Epithelial cell of prostate (primary cell): ENCODE results near the gene RNF19B.
"Not testable (repeated sequence)": the region's sequence is repeated elsewhere in the genome, so short reads cannot be mapped to it uniquely, and the experiment has no call there.

Source experiments
- DNase-seq: peaks from one replicate; pipeline ENCODE4 v3.0.0-alpha.2; 2011; ENCODE audit warnings: low read depth, low spot score
- H3K27ac ChIP-seq: fragments of 450-650 bp; 2 replicates; pipeline ENCODE4 v1.5.1; 2017; ENCODE audit warnings: mild to moderate bottlenecking

Gene RNF19B

DNA sequence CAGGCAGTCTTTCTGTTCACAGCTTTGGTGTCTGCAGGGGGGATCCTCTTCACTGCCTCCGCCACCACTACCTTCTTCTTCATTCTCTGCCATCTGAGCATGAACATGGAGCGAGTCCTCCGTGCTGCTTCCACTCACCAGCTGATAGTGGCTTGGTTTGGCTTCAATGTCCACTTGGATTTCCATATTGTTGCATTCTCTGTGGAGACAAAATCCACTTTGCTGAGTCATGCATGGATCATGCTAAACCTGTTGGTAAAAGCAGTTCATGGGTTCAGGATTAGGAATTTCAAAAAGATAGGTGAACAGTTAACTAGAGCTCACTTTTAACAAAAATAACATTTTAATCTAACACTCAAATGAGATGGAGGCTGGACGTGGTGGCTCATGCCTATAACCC lies 27.5 kb downstream of the RNF19B start:
- DNase-seq: no peak
- peak overlapping the region; percentile 3 for H3K27ac ChIP-seq

DNA sequence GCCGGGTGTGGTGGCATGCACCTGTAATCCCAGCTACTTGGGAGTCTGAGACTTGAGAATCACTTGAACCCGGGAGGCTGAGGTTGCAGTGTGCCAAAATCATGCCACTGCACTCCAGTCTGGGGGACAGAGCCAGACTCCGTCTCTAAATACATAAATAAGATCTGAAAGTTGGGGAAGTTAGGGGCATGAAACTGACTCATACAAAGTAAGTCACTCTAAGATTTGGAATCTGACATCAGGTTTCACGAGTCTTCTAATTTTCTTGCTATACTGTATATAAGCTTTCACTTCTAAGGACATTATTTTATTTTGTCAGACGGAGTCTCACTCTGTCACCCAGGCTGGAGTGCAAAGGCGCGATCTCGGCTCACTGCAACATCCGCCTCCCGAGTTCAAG lies 30.1 kb downstream of the RNF19B start:
- no peak for DNase-seq
- peak overlapping the region; percentile 54 for H3K27ac ChIP-seq

DNA sequence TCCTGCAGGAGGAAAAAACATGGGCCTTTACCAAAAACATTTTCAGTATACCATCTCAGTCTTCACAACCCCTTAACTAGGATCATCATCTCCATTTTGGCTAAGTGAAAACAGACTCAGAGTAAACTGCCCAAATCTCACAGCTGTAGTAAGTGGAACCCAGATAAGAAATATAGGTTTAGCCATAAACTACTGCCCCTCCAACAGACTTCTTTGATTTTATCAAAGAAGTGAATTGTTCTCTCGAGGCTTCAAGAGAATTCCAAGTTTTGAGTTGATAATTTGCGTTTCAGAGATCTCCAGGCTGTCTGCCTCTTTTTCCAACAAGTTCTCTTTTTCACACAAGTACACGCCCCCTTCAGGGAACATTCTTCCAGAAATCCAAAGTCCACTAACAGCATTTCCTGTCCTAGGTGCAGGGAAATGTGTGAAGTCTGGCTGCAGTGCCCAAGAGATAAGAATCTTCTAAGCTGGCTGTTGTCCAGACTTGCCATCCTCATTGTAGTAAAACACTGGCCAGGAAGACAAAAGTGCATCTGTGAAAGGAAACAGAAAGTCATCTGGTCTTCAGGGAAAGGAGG lies 30.8 kb downstream of the RNF19B start:
- peak overlapping the region; percentile 54 for H3K27ac ChIP-seq
- DNase-seq: no peak

DNA sequence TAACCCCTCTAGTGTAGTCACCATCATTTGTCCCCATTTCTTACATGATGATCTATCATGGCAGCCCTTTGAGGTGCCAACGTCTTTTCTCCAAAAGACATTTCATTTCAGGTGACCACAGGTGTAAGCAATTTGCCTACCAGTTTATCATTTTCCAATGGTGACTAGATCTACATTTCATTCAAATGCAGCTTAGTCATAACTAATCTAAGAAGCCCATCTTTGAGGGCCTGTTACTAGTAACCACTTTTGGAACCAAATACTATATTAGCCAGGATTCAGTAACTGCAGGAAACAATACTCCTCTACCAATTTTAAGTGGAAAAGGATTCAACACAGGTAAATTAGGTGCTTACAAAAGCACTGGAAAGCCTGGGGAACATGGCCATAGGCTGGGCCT lies 32.8 kb downstream of the RNF19B start:
- no peak overlapping the region for H3K27ac ChIP-seq
- no peak for DNase-seq

DNA sequence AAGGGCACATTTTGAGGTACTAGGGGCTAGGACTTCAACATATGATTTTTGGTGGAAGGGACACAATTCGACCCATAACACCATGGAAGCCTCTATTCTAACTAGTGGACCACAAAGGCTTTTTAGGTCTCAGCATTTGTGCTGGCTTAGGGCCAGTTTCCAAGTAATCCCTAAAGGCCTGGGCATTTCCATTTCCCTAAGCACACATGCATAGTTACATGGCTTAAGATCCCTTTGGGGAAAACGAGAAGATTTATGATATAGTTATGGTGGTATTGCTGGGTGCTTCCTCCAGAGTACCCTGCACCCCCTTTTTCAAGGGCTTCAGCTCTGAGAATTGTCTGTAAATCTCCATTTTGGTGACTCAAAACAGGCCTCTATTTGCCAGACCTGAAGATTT lies 35.2 kb downstream of the RNF19B start:
- no peak for DNase-seq

DNA sequence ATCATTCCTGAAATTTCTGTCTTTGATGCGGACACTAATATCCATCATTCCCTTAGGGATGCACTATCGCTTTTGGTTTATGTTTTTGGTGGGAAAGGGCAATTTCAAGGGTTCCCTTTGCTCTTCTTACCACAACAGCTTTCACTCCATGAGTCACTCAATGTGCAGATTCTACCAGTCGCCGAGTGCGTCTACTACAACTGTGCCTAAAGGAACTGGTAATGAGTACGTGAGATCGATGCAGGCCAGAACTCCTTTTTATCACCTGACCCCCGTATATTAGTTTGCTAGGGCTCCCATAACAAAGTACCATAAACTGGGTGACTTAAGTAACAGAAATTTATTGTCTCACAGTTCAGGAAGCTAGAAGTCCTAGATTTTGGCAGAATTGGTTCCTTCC lies 35.9 kb downstream of the RNF19B start:
- no peak for DNase-seq
- no peak overlapping the region for H3K27ac ChIP-seq

More for the DNA sequence above, 35.2 kb downstream of the RNF19B start:
- H3K27ac ChIP-seq: no peak overlapping the region

DNA sequence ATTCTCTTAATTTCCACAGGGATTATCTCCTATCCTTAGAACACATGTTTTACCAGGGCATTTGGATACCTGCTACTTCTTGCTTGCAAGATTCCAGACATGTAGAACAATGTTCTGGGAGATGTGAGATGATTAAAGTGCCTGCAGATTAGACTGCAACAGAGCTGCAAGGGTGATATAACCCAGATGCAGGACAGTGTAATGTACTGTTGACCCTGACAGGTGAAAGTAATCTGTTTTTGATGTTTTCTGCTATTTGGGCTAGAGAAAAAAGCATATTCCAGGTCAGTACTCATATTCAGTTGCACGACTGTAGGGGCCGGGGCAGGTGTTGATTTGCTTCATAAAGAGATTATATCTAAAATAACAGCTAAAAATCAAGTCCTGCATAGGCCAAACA lies 36.3 kb downstream of the RNF19B start:
- H3K27ac ChIP-seq: no peak overlapping the region
- no peak for DNase-seq

DNA sequence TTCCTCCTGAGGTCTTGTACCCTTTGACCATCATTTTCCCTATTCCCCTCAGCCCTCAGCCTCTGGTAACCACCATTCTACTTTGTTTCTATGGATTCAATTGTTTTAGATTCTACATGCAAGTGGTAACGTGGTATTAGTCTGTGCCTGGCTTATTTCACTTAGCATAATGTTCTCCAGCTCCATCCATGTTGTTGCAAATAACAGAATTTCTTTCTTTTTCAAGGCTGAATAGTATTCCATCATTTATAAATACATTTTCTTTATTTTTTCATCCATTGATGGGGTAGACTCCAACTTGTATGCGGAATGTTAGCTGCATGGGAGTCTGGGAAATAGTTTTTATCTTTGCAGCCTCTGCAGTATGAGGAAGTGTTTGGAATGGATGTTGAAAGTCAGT lies 37.2 kb downstream of the RNF19B start:
- DNase-seq: no peak
- no peak overlapping the region for H3K27ac ChIP-seq

DNA sequence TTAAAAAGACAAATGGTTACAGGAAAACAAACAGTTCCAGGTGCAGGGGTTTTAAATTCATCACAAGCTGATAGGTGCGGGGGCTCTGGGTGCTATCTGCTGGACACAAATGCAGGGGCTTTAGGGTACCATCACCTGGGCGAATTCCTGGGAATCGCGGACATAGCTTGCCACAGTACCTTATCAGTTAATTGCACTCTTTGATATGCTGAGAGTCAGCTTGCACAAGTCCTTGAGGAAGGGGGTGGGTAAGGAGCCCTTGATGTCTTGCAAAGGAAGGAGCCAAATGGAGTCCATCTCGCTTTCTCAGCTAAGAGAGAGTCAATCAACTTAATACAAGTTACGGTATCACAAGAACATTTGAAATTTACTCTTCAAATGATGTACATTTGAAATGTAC lies 38.0 kb downstream of the RNF19B start:
- H3K27ac ChIP-seq: no peak overlapping the region
- DNase-seq: no peak

DNA sequence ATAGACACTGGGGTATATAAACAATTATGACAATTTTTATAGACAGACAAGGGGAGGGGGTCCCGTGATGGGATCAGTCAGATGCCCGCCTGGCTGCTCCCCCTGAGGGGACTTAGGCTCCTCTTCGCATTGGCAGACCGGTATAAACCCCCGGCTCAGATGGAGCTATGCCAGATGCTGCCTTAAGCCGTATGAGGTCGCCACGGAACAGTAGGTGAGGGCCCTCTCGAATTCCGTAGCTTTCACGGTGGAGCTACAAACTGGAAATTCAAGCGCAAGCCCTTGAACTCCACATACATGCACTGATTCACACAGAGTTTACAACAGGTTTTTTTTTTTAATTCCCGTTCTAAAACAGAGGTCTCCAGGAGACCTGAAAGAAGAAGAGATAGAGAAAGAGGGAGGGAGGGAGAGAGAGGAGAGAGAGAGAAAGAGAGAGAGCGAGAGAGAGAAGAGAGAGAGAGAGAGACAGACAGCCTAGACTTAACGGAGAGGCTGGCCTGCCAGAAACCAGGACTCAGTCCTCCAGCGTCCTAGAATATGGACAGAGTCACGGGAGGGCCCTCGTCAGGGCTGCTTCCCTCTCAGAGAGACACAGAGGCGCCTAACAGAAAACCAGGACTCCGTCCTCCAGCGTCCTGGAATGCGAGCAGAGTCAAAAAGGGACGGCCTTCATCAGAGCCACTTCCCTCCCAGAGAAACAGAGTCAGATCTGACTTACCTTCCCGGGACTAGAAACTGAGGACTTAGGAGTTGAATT lies 39.0 kb downstream of the RNF19B start:
- H3K27ac ChIP-seq: no peak overlapping the region
- no peak for DNase-seq

DNA sequence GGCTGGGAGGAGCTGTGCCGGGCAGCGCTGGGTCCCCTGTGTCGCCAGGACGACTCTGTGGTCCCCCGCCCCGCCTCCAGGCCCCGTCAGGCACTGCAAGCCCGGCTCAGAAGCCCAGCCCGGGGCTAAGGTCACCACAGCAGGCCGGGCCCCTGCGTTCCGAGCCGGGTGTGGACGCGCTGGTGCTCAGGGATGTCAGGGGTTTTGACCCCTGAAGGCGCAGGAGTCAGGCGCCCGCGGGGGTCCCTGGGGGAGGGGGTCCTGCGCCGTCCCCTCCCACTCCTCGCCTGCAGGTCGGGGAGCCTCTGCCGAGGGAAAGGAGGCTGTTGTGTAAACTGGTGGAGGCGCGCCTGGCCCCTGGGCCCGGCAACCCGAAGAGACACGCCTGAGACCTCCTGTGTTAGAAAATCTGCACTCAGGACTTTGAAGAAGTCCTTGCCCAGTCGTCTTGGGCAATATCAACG lies 39.7 kb downstream of the RNF19B start:
- H3K27ac ChIP-seq: no peak overlapping the region
- DNase-seq: no peak

DNA sequence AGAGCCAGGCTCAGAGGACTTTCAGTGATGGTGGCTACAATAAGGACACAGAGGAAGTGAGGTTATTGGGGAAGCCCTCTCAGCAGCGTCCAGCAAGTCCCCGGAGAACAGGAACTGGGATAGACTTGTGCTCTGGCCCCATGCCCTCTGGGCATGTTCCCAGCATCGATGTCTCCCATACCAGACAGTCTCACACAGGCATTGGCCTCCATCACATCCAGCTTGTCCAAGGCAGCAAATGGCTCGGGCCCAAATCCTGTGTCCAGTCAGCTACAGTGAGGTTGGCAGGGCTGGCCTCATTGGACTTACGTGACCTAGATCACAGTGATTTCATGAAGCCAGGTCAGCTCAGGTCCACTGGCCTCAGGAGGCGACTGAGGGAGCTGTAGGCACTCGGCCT lies 43.8 kb downstream of the RNF19B start:
- no peak for DNase-seq
- H3K27ac ChIP-seq: no peak overlapping the region

DNA sequence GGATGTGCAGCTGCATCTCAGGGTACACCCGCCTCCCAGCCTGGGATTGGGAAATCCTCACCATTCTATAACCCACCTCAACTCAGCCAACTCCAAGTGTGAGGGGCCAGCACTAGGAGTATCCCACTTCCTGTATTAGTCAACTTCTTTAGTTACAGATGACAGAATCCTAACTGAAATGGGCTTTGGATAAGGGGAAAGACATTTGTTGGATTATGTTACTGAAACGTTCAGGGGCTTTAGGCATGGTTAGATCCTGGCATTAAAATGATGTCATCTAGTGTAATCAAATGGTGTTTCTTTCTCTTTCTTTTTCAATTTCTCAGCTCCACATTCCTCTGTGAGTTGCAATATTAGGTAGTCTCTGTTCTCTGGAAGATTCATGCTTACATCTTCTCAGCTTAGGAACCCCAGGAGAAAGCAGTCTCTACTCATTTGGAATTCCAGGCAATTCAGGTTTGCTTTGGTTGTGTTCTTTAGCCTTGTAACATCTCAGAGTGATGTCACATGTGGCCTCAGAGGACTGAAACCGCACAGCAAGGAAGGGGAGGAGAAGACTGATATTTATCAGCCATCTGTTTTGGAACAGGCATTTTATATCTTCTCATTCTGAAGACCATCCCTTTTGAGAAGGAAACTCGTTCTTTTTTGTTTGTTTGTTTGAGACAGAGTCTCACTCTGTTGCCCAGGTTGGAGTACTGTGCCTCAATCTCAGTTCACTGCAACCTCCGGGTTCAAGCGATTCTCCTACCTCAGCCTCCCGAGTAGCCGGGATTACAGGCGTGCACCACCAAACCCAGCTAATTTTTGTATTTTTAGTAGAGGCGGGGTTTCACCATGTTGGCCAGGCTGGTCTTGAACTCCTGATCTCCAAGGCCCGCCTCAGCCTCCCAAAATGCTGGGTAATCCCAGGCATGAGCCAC lies 44.5 kb downstream of the RNF19B start:
- no peak for DNase-seq

DNA sequence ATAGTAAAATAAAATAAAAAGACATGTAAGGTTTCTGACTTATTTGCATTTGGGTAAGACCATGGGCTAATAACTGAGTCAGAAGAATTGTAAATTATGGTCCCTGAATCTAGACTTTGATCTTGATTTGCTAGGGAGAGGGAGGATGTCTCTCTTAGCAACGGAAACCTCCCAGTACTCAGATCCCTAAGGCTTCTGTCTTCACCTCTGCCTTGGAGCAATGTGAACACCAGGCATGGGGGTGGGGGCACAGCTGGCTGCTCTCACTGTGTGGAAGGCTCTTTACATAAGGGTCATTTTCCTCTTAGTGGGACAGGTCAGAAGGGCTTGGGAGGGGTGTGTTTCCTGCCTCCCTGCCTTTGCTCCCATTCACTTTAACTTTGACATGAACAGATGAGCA lies 46.4 kb downstream of the RNF19B start:
- DNase-seq: no peak
- H3K27ac ChIP-seq: no peak overlapping the region

More for the DNA sequence above, 44.5 kb downstream of the RNF19B start:
- no peak overlapping the region for H3K27ac ChIP-seq

DNA sequence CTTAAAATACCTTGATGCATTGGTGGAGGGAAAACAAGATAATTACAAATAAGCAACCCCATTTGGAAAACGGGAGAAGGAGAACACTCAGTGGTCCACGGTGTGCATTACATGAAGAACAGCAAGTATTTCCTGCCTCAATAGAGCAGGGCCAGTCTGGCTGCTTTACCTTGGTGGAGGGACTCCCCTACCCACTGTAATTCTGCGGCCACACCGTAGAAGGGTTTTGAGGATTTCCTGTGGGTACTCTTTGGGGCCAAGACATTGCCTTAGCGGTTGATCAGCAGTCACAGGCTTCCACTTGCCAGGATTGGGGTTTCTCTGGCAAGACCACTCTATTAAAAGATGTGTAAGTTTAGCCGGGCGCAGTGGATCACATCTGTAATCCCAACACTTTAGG lies 47.1 kb downstream of the RNF19B start:
- no peak overlapping the region for H3K27ac ChIP-seq
- no peak for DNase-seq

DNA sequence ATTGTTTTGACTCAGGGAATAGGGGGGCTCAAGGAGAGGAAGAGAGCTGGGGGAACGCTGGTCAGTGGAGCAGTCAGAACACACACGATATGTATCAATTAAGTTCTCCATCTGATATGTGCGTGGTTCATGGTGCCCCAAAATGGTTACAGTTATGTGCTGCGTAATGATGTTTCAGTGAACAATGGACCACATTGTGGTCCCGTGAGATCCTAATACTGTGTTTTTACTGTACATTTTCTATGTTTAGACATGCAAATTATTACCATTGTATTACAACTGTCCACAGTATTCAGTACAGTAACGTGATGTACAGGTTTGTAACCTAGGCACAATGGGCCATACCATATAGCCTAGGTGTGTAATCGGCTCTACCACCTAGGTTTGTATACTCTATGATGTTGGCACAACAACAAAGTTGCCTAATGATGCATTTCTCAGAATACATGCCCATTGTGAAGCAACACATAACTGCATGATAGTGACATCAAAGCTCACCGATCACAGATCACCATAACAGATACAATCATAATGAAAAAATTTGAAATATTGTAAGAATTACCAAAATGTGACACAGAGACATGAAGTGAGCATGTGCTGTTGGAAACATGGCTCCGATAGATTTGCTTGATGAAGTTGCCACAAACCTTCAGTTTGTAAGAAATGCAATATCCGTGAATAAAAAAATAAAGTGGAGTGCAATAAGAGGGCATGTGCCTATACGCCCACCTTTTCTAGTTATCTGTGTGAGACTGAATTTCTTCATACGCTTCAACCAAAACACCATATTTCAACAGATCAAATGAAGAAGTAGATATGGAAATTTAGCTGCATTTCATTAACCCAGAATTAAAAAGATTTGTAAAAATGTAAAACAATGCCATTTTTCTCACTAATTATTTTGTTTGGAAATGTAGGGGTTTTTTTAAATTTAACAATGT lies 48.6 kb downstream of the RNF19B start:
- no peak for DNase-seq

DNA sequence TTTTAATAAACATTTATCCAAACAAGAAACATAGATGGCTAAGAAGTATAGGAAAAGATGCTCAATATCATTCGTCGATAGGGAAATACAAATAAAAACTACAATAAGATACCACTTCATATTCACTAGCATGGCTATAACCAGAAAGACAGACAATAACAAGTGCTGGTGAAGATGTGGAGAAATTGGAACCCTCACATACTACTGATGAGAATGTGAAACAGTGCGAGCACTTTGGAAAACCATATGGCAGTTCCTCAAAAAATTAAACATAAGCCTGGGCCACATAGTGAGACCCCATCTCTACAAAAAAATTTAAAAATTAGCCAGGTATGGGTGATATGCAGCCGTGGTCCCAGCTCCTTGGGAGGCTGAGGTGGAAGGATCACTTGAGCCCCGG lies 54.3 kb downstream of the RNF19B start:
- H3K27ac ChIP-seq: no peak overlapping the region
- DNase-seq: no peak

More for the DNA sequence above, 48.6 kb downstream of the RNF19B start:
- no peak overlapping the region for H3K27ac ChIP-seq

DNA sequence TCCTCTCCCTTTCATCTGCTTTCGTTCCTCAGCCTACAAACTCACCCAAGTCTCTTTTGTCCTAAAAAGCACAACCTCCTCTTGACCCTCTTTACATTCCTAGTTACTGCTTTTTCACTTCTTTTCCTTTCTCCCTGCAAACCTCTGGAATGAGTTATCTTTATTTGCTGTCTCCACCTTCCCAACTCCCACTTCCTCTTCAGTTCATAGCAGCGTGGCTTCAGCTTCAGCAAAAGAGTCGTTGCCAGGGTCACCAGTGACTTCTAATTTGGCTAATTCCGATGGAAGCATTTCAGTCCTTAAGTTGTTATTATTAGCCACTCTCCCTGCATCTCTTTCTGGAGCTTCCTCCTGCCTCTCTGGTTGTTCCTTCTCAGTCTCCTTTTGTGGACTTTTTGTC lies 57.2 kb downstream of the RNF19B start:
- H3K27ac ChIP-seq: no peak overlapping the region
- no peak for DNase-seq

DNA sequence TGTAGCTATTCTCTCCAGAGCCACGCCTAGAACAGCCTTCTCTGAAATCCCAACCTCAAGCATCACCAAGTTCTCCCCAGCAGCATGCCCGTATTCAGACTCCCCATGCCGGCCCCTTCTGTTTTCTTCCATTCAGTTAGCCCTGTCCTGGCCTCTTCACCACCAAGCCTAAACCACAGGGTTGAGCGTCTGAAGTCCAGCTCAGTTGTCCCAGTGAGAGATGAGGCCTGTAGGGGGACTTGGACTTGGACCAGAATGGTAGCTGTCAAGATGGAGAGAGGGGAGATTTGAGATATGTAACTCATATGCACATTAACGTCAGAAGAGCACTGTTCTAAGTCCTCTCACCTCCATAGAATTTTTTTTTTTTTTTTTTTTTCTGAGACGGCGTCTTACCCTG lies 58.0 kb downstream of the RNF19B start:
- no peak for DNase-seq
- no peak overlapping the region for H3K27ac ChIP-seq

DNA sequence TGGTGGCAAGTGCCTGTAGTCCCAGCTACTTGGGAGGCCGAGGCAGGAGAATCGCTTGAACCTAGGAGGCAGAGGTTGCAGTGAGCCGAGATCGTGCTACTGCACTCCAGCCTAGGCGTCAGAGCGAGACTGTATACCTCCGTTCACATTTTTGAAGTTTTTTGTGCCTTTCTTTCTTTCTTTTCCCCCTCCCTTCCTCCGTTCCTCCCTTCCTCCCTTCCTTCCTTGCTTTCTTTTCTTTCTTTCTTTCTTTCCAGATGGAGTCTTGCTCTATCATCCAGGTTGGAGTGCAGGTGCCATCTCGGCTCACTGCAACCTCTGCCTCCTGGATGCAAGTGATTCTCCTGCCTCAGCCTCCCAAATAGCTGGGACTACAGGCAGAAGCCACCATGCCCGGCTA lies 59.0 kb downstream of the RNF19B start:
- DNase-seq, H3K27ac ChIP-seq: not testable (repeated sequence)
